ENCODE data around the gene RAX. TPM values are rescaled to one million over a fixed set of nuclear protein-coding genes. Genes with fewer than 3 reads are reported as not detected.

RAX gene
- polyA plus RNA-seq, 1 donor (not counting 4 experiments of a cell fraction or from before 2014, with no cell fraction given), result not detected

DNA sequence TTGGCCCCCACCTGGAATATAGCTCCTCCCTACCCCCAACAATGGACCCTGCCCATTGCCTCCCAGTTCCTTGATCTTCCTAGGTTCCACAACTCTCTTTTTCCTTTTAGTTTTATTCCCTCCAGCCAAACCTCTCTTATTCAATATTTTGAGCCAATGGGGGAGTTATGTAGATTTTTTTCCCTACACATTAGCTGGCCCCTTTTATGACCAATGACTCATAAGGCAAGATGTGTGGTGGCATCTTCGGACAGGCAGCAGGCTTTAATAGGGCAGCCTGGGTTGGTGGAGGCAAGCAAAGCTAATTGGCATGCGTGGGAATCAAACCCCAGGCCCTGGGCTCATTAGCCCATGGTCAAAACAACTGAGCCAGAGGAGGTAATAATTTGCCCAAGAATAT lies 44.1 kb downstream of the RAX start:
- TF ChIP-seq EZH2 (IDR thresholded peaks at IDR 0.05; ENCODE audit: low read length), result no peak
- TF ChIP-seq, protein P1, sequence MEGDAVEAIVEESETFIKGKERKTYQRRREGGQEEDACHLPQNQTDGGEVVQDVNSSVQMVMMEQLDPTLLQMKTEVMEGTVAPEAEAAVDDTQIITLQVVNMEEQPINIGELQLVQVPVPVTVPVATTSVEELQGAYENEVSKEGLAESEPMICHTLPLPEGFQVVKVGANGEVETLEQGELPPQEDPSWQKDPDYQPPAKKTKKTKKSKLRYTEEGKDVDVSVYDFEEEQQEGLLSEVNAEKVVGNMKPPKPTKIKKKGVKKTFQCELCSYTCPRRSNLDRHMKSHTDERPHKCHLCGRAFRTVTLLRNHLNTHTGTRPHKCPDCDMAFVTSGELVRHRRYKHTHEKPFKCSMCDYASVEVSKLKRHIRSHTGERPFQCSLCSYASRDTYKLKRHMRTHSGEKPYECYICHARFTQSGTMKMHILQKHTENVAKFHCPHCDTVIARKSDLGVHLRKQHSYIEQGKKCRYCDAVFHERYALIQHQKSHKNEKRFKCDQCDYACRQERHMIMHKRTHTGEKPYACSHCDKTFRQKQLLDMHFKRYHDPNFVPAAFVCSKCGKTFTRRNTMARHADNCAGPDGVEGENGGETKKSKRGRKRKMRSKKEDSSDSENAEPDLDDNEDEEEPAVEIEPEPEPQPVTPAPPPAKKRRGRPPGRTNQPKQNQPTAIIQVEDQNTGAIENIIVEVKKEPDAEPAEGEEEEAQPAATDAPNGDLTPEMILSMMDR (optimal IDR thresholded peaks at IDR 0.05 in 1 of 3, IDR thresholded peaks at IDR 0.05 in 1 of 3, conservative IDR thresholded peaks at IDR 0.05 in 1 of 3; ENCODE audit: extremely low read depth in 1 of 3, insufficient read depth in 2 of 3, low read length in 3 of 3), result no peak
- H3K27ac ChIP-seq (ENCODE audit: control insufficient read depth, insufficient read depth, low read length), result no peak overlapping the region
- H3K4me3 ChIP-seq (ENCODE audit: control insufficient read depth in 2 of 3, extremely low read depth in 1 of 3, insufficient read depth in 2 of 3, low read depth in 1 of 3, low read length in 3 of 3), result no peak overlapping the region
- dilution Hi-C loops (cut with MboI; ENCODE audit: extremely low pct_ligation_motif_present, low sequenced_read_pairs), result no loop called here
- peaks cover 7% of the 10 kb centered on the region for H3K27me3 ChIP-seq (ENCODE audit: control insufficient read depth, extremely low read depth, insufficient read depth, low read length)
- H3K9me1 ChIP-seq (ENCODE audit: control insufficient read depth, extremely low read depth, insufficient read depth, low read length), result peaks cover 2% of the 10 kb centered on the region
- H3K4me1 ChIP-seq (ENCODE audit: control insufficient read depth, extremely low read depth, insufficient read depth, low read length), result peaks cover 18% of the 10 kb centered on the region
- no peaks in the 10 kb centered on the region for H4K20me1 ChIP-seq (ENCODE audit: control insufficient read depth, extremely low read depth, insufficient read depth, low read length)
- H3K9me3 ChIP-seq (ENCODE audit: control insufficient read depth, low read depth, low read length), result no peaks in the 10 kb centered on the region
- no peak overlapping the region for H3K4me2 ChIP-seq (ENCODE audit: control insufficient read depth, extremely low read depth, insufficient read depth, low read depth, low read length)
- no peaks in the 10 kb centered on the region for H3K79me2 ChIP-seq (ENCODE audit: control insufficient read depth, insufficient read depth, low read length)
- H3K9ac ChIP-seq (ENCODE audit: control insufficient read depth, extremely low read depth, insufficient read depth, low read length), result no peak overlapping the region
- H2AFZ ChIP-seq (ENCODE audit: control insufficient read depth, low read length), result no peak overlapping the region
- no peak for DNase-seq (ENCODE audit: low read depth, low spot score)
- no peaks in the 10 kb centered on the region for H3K36me3 ChIP-seq (ENCODE audit: control insufficient read depth in 2 of 2, extremely low read depth in 1 of 2, insufficient read depth in 2 of 2, low read length in 2 of 2)
- no peak for FAIRE-seq

DNA sequence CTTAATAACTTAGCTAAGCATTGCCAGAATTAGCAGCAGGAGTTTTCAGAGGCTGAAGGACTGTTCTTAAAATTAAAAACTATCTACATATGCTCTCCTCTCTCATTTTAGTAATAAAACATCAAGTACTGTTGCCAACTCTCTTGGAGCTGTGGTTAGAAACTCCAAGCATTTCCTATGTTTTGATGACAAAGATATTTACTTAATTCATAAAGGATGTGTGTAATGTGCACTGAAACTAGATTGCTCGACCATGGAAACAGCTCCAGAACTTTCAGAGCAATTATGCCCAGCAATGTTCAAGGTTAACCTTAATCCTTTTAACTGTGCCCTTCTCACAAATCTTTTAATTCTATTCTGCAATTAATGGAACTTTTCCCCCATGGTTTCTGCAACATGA lies 44.9 kb downstream of the RAX start:
- Histone ChIP-seq H3K36me3 (ENCODE audit: control insufficient read depth in 2 of 2, extremely low read depth in 1 of 2, insufficient read depth in 2 of 2, low read length in 2 of 2) (no peaks in the 10 kb centered on the region), H3K79me2 (ENCODE audit: control insufficient read depth, insufficient read depth, low read length) (no peaks in the 10 kb centered on the region), H3K27me3 (ENCODE audit: control insufficient read depth, extremely low read depth, insufficient read depth, low read length) (peaks cover 7% of the 10 kb centered on the region), H3K9ac (ENCODE audit: control insufficient read depth, extremely low read depth, insufficient read depth, low read length) (no peak overlapping the region), H3K4me1 (ENCODE audit: control insufficient read depth, extremely low read depth, insufficient read depth, low read length) (peaks cover 18% of the 10 kb centered on the region), H3K9me3 (ENCODE audit: control insufficient read depth, low read depth, low read length) (no peaks in the 10 kb centered on the region), H3K4me2 (ENCODE audit: control insufficient read depth, extremely low read depth, insufficient read depth, low read depth, low read length) (no peak overlapping the region), H3K27ac (ENCODE audit: control insufficient read depth, insufficient read depth, low read length) (no peak overlapping the region), H3K9me1 (ENCODE audit: control insufficient read depth, extremely low read depth, insufficient read depth, low read length) (peaks cover 2% of the 10 kb centered on the region), H2AFZ (ENCODE audit: control insufficient read depth, low read length) (no peak overlapping the region), H4K20me1 (ENCODE audit: control insufficient read depth, extremely low read depth, insufficient read depth, low read length) (no peaks in the 10 kb centered on the region), H3K4me3 (ENCODE audit: control insufficient read depth in 2 of 3, extremely low read depth in 1 of 3, insufficient read depth in 2 of 3, low read depth in 1 of 3, low read length in 3 of 3) (no peak overlapping the region)
- TF ChIP-seq EZH2 (IDR thresholded peaks at IDR 0.05; ENCODE audit: low read length), result no peak
- TF ChIP-seq, protein P1 (optimal IDR thresholded peaks at IDR 0.05 in 1 of 3, IDR thresholded peaks at IDR 0.05 in 1 of 3, conservative IDR thresholded peaks at IDR 0.05 in 1 of 3; ENCODE audit: extremely low read depth in 1 of 3, insufficient read depth in 2 of 3, low read length in 3 of 3), result no peak
- FAIRE-seq, result no peak
- dilution Hi-C loops (cut with MboI; ENCODE audit: extremely low pct_ligation_motif_present, low sequenced_read_pairs), result no loop called here
- no peak for DNase-seq (ENCODE audit: low read depth, low spot score)

All from keratinocyte (primary cell).